GM18508 (cell line): ENCODE data around the gene ARHGEF37.
A peak's percentile ranks its signal among the peaks of the same experiment; 100 is the strongest.
"Not testable (repeated sequence)": the region's sequence is repeated elsewhere in the genome, so short reads cannot be mapped to it uniquely, and the experiment has no call there.

Experiments used
- ATAC-seq: cut with Tn5 transposase; IDR thresholded peaks from one replicate; pipeline ENCODE4 v1.9.1; 2021; ENCODE audit warnings: moderate number of reproducible peaks; ENCODE audit not compliant: insufficient read depth, unreplicated experiment

ARHGEF37 gene

DNA sequence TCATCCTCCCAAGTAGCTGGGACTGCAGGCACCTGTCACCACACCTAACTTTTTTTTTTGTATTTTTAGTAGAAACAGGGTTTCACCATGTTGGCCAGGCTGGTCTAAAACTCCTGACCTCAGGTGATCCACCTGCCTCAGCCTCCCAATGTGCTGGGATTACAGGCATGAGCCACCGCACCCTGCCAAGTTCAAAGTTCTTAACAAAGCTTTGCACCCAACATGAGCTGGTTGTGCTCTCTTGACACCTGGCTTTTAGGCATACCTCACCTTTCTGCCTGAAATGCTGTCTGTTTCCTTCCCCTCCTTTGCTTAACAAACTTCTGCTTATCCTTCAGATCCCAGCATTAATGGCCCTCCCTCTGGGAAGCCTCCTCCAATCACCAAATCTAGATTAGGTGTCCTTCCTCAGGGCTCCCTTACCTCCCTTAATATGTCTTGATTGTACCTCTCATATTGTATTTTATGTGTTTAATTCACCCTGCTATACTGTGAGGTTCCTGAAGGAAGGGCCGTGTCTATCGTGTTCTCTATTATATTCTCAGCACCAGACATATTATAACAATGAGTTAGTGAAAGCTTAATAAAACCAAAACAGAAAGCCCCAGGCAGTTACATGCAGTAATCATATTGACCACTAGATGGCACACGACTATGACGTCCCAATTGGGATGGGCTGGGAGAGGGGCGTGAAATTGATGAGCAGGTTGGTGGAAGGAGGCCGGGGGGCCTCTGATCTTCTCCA, 86.0 kb downstream of the ARHGEF37 start:
- ATAC-seq, result no peak

- ATAC-seq, result no peak
These were observed 86.6 kb downstream of the ARHGEF37 start for GRCh38 chr5:149667829-149668330.

GRCh38 chr5:149669273-149669672, 88.0 kb downstream of the ARHGEF37 start:
- ATAC-seq, result not testable (repeated sequence)

DNA sequence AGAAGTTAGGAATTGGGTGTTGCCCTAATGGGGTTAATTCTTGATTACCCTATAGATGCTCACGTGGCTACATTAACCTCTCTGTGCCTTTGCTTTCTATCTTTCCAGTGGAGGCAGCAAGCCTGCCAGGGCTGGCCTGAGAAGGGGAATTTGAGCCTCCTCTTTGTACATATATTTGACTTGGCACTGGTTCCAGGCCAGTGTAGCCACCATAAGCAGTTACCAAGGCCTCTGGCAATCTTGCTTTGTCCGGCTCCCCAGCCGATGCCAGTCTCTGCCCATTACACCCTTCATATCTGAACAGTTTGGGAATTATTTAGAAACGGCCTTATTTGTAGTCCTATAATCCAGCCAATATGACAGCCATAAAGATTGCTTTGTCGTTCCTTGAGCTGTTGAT, 90.2 kb downstream of the ARHGEF37 start:
- no peak for ATAC-seq

- no peak for ATAC-seq
These were observed 91.6 kb downstream of the ARHGEF37 start for GRCh38 chr5:149672701-149673476.

DNA sequence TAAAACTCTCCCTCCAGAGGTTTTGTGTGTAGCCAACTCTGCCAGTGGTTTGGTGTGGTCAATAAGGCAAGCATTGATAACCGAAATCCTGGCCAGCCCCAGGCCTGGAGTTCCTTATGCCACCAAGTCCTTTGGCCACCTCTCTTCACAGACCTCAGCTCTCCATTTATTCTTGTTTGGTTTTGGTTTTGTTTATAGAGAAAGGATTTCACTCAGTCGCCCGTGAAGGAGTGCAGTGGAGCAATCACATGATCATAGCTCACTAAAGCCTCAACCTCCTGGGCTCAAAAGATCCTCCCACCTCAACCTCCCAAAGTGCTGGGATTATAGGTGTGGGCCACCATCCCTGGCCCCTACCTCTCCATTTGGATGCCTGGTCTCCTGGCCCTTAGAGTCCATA, 93.4 kb downstream of the ARHGEF37 start:
- ATAC-seq, result no peak

- no peak for ATAC-seq
These were observed 94.4 kb downstream of the ARHGEF37 start for GRCh38 chr5:149675610-149676201.

DNA sequence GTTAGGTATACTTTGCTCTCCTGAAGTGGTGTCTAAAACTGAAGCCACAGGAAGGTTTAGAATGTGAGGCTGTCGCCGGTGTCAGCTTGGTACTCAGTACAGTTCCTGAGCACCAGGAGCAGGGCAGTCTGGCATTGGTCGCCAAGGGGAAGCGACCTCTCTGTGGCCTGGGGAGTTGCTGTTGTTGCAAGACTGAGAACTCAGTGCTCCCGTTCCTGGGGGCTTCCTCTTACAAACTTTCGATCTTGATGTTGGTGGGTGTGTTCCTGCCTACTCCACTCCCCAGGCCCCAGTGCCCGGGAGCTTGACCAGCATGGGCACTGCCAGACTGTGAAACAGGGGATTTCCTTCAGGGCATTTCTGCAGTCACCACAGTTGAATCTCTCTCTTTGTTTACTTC, 96.4 kb downstream of the ARHGEF37 start:
- ATAC-seq, result no peak

DNA sequence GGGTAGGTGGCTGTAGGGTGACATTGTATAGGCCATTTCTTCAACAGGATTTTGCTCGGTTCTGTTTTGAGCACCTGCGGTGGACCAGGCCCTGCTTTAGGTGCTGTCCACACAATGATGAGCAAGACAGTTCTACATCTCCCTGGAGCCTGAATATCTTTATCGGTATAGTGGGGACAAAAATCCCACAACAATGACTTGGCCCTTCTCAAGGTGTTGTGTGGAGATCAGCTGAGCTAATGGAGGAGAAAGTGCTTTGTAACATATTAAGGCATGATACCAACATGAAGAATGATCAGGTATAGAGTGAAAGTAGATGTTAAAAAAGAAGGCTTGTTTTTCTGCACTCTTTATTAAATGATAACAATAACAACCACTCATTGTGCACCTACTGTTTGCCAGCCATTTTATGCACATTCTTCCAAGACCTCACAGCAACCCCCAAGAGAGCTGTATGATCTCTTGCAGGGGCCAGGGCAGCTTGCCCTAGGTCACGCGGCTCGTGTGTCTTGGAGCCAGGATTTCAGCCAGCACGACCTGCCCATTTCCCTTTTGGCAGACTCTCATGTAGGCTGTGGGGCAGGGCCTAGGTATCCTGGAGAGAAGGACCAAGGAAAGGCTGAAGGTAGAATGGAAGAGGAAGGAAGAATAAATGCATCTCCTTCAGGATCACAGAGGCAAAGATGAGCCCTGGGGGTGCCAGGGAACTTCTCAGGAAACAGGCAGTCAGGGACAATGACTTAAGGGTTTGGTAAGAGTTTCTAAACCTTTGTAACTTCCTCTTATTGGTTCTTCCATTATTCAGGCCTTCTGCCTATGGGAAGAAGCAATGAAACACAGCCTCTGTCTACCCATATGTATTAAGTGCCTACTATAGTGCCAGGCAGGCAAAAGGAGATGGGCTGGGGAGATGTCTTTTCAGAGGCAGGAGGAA, 98.8 kb downstream of the ARHGEF37 start:
- peak; percentile 16 for ATAC-seq

GRCh38 chr5:149680810-149681221, 99.5 kb downstream of the ARHGEF37 start:
- peak; percentile 94 for ATAC-seq

DNA sequence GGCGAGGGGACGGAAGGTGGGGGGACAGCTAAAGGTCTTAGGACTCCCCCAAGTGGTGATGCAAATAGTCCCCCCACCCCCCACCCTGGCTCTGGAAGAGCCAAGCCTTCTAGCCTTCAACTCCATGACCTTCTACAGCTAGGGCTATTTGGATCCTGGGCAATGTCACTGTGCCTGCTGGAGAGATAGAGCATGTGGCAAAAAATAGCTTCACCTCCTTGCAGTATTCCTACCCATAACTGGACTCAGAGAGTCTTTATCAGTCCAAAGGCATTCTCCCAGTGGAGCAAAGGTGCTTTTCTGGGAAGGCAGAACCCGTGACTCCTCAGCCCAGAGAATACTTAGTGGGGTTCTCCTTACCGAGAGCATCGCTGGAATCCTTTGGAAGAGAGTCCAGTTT, 100.0 kb downstream of the ARHGEF37 start:
- no peak for ATAC-seq

GRCh38 chr5:149681922-149682321, 100.6 kb downstream of the ARHGEF37 start:
- no peak for ATAC-seq

- ATAC-seq, result no peak
These were observed 101.3 kb downstream of the ARHGEF37 start for GRCh38 chr5:149682532-149683075.

DNA sequence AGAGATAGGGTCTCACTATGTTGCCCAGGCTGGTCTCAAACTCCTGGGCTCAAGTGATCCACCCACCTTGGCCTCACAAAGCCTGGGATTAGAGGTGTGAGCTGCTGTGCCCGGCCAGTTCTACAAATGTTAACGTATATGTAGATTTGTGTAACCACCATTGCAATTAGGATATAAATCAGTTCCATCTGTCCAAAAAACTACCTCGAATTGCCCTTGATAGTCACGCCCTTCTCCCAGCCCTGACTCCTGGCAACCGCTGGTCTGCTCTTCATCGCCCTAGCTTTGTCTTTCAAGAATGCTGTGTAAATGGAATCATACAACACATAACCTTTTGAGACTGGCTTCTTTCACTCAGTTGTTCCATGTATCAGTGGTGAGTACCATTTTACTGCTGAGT, 102.7 kb downstream of the ARHGEF37 start:
- no peak for ATAC-seq

DNA sequence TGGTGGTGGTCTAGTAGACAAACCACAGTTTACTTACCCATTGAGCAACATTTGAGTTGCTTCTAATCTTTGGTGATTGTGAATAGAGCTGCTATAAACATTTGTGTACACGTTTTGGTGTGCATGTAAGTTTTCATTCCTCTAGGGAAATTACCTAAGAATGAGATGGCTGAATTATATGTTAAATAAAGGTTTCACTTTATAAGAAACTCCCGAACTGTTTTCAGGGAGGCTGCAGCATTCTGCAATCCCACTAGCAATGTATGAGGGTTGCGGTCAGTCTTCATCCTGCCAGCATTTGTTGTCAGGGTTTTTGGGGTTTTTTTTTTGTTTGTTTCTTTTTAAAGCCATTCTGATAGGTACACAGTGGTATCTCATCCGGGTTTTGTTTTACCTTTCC, 103.1 kb downstream of the ARHGEF37 start:
- no peak for ATAC-seq
